Left kidney (tissue), 2 donors: ENCODE data around the gene UCHL1. TPM values are rescaled to one million over a fixed set of nuclear protein-coding genes. Genes with fewer than 3 reads are reported as not detected.
"Not testable (repeated sequence)": the region's sequence is repeated elsewhere in the genome, so short reads cannot be mapped to it uniquely, and the experiment has no call there.

ENCODE experiments used
- DNase-seq: peaks from one replicate; pipeline ENCODE4 v3.0.0-alpha.2; 2013
- polyA plus RNA-seq: library from polyadenylated mRNA; unstranded; fragments of 120-200 nt; gene quantifications from one replicate; pipeline ENCODE4 v1.2.1, GENCODE V29; 2013; ENCODE audit not compliant: insufficient read length

UCHL1 gene
- polyA plus RNA-seq, 1 donor = 99.9 TPM

DNA sequence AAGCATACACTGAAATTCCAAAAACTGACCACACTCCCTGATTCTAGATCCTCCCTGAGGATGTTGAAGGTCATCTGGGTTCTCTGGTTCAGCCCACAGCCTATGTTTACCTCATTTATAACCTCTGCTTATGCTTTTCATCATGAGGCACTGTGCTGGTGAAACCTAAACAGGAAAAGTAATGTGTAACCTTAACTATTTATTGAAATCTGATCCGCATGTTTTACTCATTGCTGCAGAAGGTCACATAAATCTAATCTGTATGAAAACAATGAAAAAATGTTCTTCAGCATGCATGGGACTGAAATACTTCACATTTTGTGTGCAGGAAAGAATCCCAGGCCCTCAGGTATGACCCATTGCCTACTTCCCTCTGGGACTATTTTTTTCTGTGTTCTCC, 30.3 kb downstream of the UCHL1 start:
- DNase-seq = peak; percentile 20

DNA sequence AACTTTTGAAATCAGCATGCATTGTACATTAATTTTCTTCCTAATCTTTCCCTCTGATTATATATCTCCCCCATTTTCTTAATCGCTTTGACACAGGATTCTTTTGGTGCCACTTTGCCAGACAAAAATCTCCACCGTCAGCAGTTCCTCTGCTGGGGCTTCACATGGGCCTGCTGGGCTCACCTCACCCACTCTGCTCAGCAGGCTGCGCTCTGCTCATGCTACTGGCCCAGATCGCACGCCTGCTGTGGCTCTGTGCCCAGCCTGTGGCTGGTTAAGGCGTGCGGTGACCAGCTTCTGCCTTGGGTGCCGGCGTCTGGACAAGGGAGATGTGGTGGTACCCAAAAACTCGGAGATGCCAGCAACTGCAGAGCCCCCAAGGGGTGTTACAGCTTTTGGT, 31.1 kb downstream of the UCHL1 start:
- no peak for DNase-seq

DNA sequence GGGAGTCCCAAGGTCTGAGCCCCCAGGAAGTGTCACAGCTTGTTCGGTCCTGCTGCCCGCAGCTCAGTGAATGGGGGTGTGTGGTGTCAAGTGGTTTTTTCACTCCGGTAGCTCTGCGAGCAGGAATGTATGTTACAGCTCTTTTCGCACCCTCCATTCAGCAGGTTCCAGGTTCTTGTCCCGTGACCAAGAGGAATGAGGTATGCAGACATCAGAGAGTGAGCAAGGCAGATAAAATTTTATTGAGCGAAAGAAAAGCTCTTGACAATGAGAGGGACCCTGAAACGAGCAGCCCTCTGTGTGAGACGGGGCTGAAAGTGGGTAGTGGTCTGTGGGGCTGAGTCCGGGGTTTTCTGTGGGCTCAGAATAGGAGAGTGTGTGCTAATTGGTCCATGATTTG, 31.5 kb downstream of the UCHL1 start:
- no peak for DNase-seq

DNA sequence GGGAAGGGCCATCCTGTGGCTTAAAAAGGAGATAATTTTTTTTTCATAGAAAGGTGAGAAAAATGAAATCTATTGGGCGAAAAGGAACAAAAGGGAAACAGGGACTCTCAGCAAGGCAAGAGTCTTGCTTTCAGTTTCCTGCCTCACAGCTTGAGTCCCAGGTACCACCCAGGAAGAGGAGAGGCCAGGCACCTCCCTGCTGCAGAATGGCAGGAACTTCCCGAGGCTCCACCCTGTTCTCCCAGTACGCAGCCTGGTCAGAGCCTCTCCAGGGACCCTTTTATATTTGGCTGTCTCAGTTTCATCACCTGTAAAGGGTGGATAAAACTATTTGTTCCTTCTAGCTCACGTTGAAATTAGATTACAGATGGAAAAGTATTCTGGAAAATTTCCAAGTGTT, 33.8 kb downstream of the UCHL1 start:
- no peak for DNase-seq

DNA sequence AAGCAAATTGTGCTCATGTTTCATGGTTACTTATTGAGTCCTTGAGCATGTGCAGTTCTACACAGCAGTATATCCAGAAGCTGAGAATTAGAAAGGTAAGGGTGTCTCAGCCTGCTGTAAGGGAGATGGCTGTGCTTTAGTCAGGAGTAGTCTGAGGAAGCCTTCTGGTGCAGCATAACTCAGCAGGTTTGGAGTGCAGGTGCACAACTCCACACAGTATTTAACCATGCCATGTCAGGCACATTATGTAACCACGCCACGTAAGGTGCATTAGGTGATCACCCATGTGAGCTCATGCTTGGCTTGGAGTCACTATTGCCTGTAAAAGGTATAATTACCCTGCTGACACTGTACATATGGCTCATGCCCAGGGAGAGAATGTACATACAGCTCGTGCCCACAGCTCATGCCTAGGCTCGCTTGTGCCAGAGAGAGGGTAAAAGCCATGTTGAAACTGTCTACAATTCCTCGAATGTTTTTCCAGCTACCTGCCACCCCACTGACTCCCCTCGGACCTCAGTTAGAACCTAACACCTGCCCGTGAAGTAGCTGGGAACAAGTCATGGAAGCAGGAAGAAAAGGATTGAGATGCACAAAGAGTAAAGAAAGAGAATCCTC, 37.8 kb downstream of the UCHL1 start:
- DNase-seq = no peak

DNA sequence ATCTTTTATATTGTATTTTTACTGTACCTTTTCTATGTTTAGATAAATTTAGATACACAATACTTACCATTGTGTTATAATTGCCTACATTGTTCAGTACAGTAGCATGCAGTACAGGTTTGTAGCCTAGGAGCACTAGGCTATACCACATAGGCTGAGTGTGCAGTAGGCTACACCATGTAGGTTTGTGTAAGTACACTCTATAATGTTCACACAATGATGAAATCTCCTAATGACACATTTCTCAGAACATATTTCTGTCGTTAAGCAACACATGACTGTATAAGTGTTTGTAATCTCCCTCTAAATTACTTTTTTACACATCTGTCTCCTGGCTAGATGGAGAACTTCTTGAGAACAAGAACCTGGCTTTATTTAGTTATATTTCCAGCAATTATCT, 40.3 kb downstream of the UCHL1 start:
- no peak for DNase-seq

DNA sequence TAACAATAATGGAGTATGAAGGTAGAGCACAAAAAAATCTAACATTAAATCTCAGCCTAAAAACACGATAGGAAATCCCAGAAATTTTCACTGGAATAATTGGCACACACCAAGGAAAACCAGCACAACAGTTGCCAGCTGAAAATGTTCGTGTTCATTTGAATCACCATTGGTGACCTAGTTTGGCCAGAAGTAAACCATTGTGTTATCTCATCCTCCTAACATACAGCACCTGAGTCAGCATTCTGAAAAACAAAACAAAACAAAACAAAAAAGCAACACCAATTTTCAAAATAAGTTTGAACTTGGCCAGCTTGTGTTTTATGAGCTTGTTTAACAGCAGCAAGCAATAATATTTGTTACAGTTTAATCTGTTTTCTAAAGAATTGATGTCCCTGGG, 41.1 kb downstream of the UCHL1 start:
- no peak for DNase-seq

DNA sequence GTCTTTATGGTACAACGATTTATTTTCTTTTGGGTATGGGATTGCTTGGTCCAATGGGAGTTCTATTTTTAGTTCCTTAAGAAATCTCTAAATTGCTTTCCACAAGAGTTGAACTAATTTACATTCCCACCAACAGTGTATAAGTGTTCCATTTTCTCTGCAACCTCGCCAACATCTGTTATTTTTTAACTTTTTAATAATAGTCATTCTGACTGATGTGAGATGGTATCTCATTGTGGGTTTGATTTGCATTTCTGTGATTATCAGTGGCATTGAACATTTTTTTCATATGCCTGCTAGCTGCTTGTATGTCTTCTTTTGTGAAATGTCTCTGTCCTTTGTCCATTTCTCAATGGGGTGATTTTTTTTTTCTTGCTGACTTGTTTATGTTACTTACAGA, 42.8 kb downstream of the UCHL1 start:
- DNase-seq = no peak

DNA sequence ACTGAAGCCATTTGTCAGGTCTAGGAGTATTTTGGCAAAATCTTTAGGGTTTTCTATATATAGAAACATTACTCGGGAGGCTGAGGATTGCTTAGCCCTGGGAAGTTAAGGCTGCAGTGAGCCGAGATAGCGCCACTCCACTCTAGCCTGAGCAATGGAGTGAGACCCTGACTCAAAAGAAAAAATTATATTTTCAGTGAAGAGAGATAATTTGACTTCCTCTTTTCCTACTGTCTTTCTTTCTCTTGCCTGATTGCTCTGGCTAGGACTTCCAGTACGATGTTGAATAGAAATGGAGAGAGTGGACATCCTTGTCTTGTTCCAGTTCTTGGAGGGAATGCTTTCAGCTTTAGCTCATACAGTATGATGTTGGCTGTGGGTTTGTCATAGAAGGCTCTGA, 44.4 kb downstream of the UCHL1 start:
- no peak for DNase-seq

DNA sequence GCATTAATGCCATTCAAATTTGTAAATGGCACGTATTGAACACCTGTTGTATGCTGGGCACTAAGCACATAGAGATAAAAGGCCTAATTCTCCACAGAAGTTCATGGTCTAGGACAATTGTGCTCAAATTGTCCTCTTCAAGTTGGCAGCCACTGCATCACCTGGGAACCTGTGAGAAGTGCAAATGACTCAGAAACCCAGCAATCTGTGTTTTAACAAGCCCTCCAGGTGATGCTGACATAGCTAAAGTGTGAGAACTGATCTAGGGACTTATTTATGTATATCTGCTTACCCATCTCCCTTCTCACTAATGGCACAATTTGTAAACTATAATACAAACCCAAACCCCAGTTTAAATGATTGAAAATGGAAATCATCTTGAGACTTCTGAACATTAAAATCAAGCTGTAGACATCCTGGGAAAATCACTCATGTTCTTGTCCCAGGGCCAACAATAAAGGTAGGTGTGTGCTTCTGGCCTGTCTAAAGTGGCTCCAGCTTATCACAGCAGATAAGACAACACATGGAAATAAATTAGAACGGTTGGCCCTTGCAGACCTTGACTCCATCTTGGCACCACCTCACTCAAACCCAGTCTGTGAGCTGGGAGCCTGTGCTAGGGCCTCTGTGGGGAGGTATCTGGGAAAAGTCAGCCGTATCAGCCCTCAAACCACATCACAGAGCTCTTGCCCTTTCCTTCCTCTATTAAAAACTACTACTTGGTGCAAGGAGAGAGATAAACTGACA, 46.8 kb downstream of the UCHL1 start:
- DNase-seq = no peak

DNA sequence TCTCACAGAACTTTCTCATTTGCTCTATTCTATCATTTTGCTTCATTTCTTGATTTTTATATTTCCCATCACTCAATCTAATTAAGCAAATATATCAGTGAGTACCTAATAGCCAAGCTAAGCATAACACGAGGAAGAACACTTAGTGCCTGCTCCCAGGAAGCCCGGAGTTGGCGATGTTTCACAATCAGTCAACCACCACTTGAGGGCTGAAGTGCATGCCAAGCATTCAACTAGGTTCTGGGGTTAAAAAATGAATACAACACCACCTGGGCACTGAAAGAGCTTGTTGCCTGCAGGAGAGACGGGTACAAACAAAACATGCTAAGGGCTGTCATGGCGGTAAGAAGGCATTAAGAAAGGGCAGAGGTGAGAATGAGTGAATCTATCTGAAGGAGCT, 47.5 kb downstream of the UCHL1 start:
- no peak for DNase-seq

DNA sequence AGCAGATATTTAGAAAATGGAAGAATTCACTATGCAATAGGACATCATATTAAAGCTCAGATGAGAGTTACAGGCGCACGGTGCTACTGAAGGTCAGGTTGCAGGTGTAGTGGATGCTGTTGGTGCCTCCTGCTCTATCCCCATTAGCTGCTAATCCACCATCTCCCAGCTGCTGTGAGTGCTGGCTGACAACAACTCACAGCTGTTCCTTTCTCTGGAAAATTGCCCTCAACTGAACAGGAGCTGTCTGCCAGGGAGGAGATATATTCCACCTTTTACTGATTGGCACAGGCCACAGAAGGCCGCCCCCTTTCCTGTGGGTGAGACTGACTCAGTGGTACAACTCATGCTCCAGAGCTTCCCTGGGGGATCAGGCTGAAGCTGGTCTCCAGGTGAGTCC, 48.7 kb downstream of the UCHL1 start:
- no peak for DNase-seq

DNA sequence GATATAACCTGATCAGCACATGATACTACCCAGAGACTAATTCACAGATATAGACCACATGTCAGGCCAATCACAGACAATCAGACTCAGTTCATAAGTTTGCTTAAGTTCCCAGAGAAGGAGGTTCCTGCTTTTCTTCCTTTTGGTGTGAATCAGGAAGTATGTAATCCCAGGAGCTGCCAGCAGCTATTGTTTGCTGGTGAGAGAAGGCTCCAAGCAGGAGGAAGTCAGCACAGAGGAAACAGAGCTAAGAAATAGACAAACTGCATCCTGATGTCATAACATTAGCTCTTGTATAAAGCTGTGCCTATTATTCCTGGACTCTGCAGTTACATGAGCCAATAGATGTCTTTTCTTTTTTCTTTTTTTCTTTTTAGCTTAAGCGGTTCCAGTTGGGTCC, 50.9 kb downstream of the UCHL1 start:
- DNase-seq = no peak

DNA sequence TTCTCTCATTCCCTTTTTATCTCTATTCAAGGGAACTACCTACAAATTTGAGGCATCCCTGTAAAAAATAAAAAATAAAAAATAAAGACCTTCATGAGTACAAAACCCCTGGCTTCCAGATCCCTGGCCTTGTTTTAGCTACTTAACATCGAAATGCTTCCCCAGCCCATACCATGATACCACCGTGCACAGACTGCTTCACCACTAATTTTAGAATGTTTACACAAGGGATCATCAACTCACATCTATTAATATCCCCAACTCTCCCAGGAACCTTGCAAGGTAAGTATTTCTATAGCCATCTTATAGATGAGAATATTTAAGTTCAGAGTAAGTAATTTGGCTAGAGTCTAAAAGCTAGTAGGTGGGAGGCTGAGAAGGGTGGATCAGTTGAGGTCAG, 51.7 kb downstream of the UCHL1 start:
- no peak for DNase-seq

DNA sequence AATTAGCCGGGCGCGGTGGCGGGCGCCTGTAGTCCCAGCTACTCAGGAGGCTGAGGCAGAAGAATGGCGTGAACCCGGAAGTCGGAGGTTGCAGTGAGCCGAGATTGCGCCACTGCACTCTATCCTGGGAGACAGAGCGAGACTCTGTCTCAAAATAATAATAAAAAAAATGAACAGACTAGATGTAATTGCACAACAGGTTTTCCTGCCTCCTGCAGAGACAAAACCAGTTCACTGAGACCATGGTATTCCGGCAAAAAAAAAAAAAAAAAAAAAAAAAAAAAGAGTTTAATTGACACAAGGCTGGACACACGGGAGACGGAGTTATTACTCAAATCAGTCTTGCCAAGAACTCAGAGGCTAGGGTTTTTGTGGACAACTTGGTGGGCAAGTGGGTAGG, 58.7 kb downstream of the UCHL1 start:
- not testable (repeated sequence) for DNase-seq

DNA sequence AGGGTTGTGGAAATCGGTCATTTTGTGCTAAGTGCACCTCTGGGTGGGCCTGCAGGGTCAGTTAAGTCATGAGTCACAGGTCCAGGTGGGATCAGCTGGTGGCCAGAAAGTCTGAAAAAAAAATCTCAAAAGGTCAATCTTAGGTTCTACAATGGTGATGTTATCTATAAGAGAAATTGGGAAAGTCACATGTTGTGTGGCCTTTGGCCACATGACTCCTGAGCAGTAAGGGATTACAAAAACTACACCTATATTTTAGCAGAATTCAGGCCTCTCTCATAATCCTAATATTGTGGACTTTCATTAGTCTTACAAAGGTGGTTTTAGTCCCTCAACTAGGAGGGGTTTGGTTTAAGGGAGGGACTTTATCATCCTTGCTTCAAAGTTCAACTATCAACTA, 59.1 kb downstream of the UCHL1 start:
- no peak for DNase-seq

Other genes starting within 250 kb of the UCHL1 start
- gene APBB2, start 42.4 kb upstream of the UCHL1 start, polyA plus RNA-seq = 67.7 TPM